Muscle of leg (tissue), 11 donors: ENCODE data around the gene CSMD2. TPM values are rescaled to one million over a fixed set of nuclear protein-coding genes. Genes with fewer than 3 reads are reported as not detected.
A peak's percentile ranks its signal among the peaks of the same experiment; 100 is the strongest.

ENCODE experiments used
- DNase-seq: peaks from one replicate; pipeline ENCODE4 v3.0.0; 2013
- H3K27ac ChIP-seq: one replicate; pipeline ENCODE4 v1.5.1; 2013; ENCODE audit warnings: mild to moderate bottlenecking, low read length, control low read depth
- H3K27me3 ChIP-seq: one replicate; pipeline ENCODE4 v1.6.1; 2013; ENCODE audit warnings: low read length; ENCODE audit not compliant: control insufficient read depth, insufficient read depth
- H3K36me3 ChIP-seq: one replicate; pipeline ENCODE4 v1.6.1; 2013; ENCODE audit warnings: low read length; ENCODE audit not compliant: control insufficient read depth, insufficient read depth
- H3K4me1 ChIP-seq: one replicate; pipeline ENCODE4 v1.6.1; 2013; ENCODE audit warnings: low read length; ENCODE audit not compliant: control insufficient read depth, insufficient read depth
- H3K4me3 ChIP-seq: one replicate; pipeline ENCODE4 v1.5.1; 2013; ENCODE audit warnings: low read length, control low read depth
- H3K9me3 ChIP-seq: replicated peaks from 2 replicates; pipeline ENCODE4 v1.6.1; 2013; ENCODE audit warnings: low read depth, low read length; ENCODE audit not compliant: control insufficient read depth
- WGBS: methylation state at CpG from one replicate; pipeline ENCODE4 v1.1.5; 2013; ENCODE audit warnings: missing lambda C conversion rate; ENCODE audit not compliant: insufficient coverage; 5-methylcytosine and 5-hydroxymethylcytosine counted together
- polyA plus RNA-seq, 8 donors: library from polyadenylated mRNA; unstranded; fragments of 120-200 nt; gene quantifications; one replicate each; pipeline versions ENCODE4 v1.2.1 to v1.2.3, GENCODE V29; 2013; ENCODE audit warnings: inconsistent platforms in 1 of 8, low replicate concordance in 1 of 8; ENCODE audit not compliant: insufficient read length in 8 of 8, insufficient read depth in 1 of 8
- total RNA-seq: library from RNA; stranded (reverse); fragments of 120-200 nt; gene quantifications from one replicate; pipeline ENCODE4 v1.2.4, GENCODE V29; 2013

Gene CSMD2
- total and polyA plus RNA-seq, 9 donors = 0.27 to 1.6 (median 0.52) TPM

- peaks cover 4% of the 10 kb centered on the region for H3K27me3 ChIP-seq
- no peak overlapping the region for H3K4me3 ChIP-seq
- H3K36me3 ChIP-seq = no peaks in the 10 kb centered on the region
- no peak overlapping the region for H3K27ac ChIP-seq
- DNase-seq = no peak
- H3K9me3 ChIP-seq = no peaks in the 10 kb centered on the region
- WGBS = 85% methylated on average over 2 of the region's 5 CpGs
- peaks cover 4% of the 10 kb centered on the region for H3K4me1 ChIP-seq
Observed at GRCh38 chr1:33986390-33987095, 178.5 kb downstream of the CSMD2 start.

GRCh38 chr1:33985656-33986055, 179.4 kb downstream of the CSMD2 start:
- H3K9me3 ChIP-seq = no peaks in the 10 kb centered on the region
- 72% methylated on average over 3 of the region's 4 CpGs for whole genome bisulfite sequencing
- no peak for DNase-seq

GRCh38 chr1:33984906-33985565, 180.0 kb downstream of the CSMD2 start:
- H3K4me1 ChIP-seq = peaks cover 4% of the 10 kb centered on the region
- H3K9me3 ChIP-seq = no peaks in the 10 kb centered on the region
- H3K27ac ChIP-seq = no peak overlapping the region
- peaks cover 4% of the 10 kb centered on the region for H3K27me3 ChIP-seq
- H3K4me3 ChIP-seq = no peak overlapping the region
- 61% methylated on average over 10 of the region's 13 CpGs for WGBS
- H3K36me3 ChIP-seq = no peaks in the 10 kb centered on the region
- no peak for DNase-seq

More at GRCh38 chr1:33985656-33986055, 179.4 kb downstream of the CSMD2 start:
- H3K36me3 ChIP-seq = no peaks in the 10 kb centered on the region
- no peak overlapping the region for H3K4me3 ChIP-seq
- H3K4me1 ChIP-seq = peaks cover 4% of the 10 kb centered on the region
- H3K27me3 ChIP-seq = peaks cover 4% of the 10 kb centered on the region
- no peak overlapping the region for H3K27ac ChIP-seq

- H3K9me3 ChIP-seq = no peaks in the 10 kb centered on the region
- H3K4me3 ChIP-seq = no peak overlapping the region
- no peaks in the 10 kb centered on the region for H3K27me3 ChIP-seq
- DNase-seq = no peak
- H3K27ac ChIP-seq = no peak overlapping the region
- no peaks in the 10 kb centered on the region for H3K36me3 ChIP-seq
- H3K4me1 ChIP-seq = peaks cover 4% of the 10 kb centered on the region
- WGBS = 84% methylated on average over 4 of the region's 5 CpGs
Observed at GRCh38 chr1:33982419-33982818, 182.6 kb downstream of the CSMD2 start.

GRCh38 chr1:33979341-33979740, 185.7 kb downstream of the CSMD2 start:
- no peak overlapping the region for H3K4me3 ChIP-seq
- WGBS = no CpG with 5 or more reads among the region's 4 CpGs

GRCh38 chr1:33975961-33976360, 189.1 kb downstream of the CSMD2 start:
- Histone ChIP-seq H3K27ac (no peak overlapping the region), H3K27me3 (no peaks in the 10 kb centered on the region), H3K36me3 (no peaks in the 10 kb centered on the region), H3K9me3 (no peaks in the 10 kb centered on the region), H3K4me1 (peaks cover 7% of the 10 kb centered on the region), H3K4me3 (no peak overlapping the region)
- DNase-seq = no peak
- WGBS = 78% methylated on average over 3 of the region's 3 CpGs

More at GRCh38 chr1:33979341-33979740, 185.7 kb downstream of the CSMD2 start:
- Histone ChIP-seq H3K4me1 (no peaks in the 10 kb centered on the region), H3K9me3 (no peaks in the 10 kb centered on the region), H3K36me3 (no peaks in the 10 kb centered on the region), H3K27me3 (no peaks in the 10 kb centered on the region), H3K27ac (no peak overlapping the region)
- DNase-seq = no peak

- Histone ChIP-seq H3K27me3 (no peaks in the 10 kb centered on the region), H3K4me1 (peaks cover 7% of the 10 kb centered on the region), H3K36me3 (no peaks in the 10 kb centered on the region), H3K9me3 (no peaks in the 10 kb centered on the region), H3K4me3 (no peak overlapping the region), H3K27ac (no peak overlapping the region)
- no peak for DNase-seq
- 44% methylated on average over 3 of the region's 8 CpGs for WGBS
Observed at GRCh38 chr1:33973799-33974545, 191.1 kb downstream of the CSMD2 start.

- Histone ChIP-seq H3K9me3 (no peaks in the 10 kb centered on the region), H3K27me3 (no peaks in the 10 kb centered on the region), H3K4me1 (peaks cover 7% of the 10 kb centered on the region), H3K4me3 (no peak overlapping the region), H3K36me3 (no peaks in the 10 kb centered on the region), H3K27ac (no peak overlapping the region)
- WGBS = 60% methylated on average over 8 of the region's 10 CpGs
- DNase-seq = peak; percentile 31
Observed at GRCh38 chr1:33972676-33973395, 192.2 kb downstream of the CSMD2 start.

GRCh38 chr1:33971913-33972312, 193.1 kb downstream of the CSMD2 start:
- H3K4me1 ChIP-seq = peaks cover 7% of the 10 kb centered on the region
- no peaks in the 10 kb centered on the region for H3K27me3 ChIP-seq
- no peak overlapping the region for H3K27ac ChIP-seq
- no peak overlapping the region for H3K4me3 ChIP-seq
- no peak for DNase-seq
- no peaks in the 10 kb centered on the region for H3K36me3 ChIP-seq
- no peaks in the 10 kb centered on the region for H3K9me3 ChIP-seq
- 50% methylated on average over 1 of the region's 7 CpGs for WGBS
